IPS-18c (cell line): Measurements from ENCODE around the gene PARVB.

ENCODE experiments used
- H3K4me3 ChIP-seq: 2 replicates; pipeline ENCODE4 v1.7.0; 2013; ENCODE audit warnings: low read depth, mild to moderate bottlenecking, low read length, moderate library complexity; ENCODE audit not compliant: insufficient read depth
- H3K9me3 ChIP-seq: one replicate; pipeline ENCODE4 v1.6.1; 2013; ENCODE audit warnings: mild to moderate bottlenecking, low read length, moderate library complexity; ENCODE audit not compliant: control insufficient read depth, insufficient read depth

PARVB gene

GRCh38 chr22:44024288-44024921 lies at the start of gene PARVB:
Gene PARVB (plus strand): TSS chr22:44024302. CDS start chr22:44024340, 38 bp downstream.
- Histone ChIP-seq H3K9me3 (no peaks in the 10 kb centered on the region), H3K4me3 (peak within 1 kb of the TSS; percentile 74)

GRCh38 chr22:43975041-43975440 lies 49.1 kb upstream of the PARVB start:
- no peak overlapping the region for H3K4me3 ChIP-seq
- H3K9me3 ChIP-seq: no peaks in the 10 kb centered on the region

GRCh38 chr22:43976861-43977795 lies 47.0 kb upstream of the PARVB start:
- Histone ChIP-seq H3K4me3 (no peak overlapping the region), H3K9me3 (no peaks in the 10 kb centered on the region)

- H3K9me3 ChIP-seq: no peaks in the 10 kb centered on the region
- H3K4me3 ChIP-seq: no peak overlapping the region
Measured at GRCh38 chr22:43978558-43978957, 45.5 kb upstream of the PARVB start.

- Histone ChIP-seq H3K4me3 (no peak overlapping the region), H3K9me3 (no peaks in the 10 kb centered on the region)
Measured at GRCh38 chr22:43980579-43980978, 43.5 kb upstream of the PARVB start.

GRCh38 chr22:43980996-43981395 lies 43.1 kb upstream of the PARVB start:
- no peaks in the 10 kb centered on the region for H3K9me3 ChIP-seq
- no peak overlapping the region for H3K4me3 ChIP-seq

- Histone ChIP-seq H3K9me3 (no peaks in the 10 kb centered on the region), H3K4me3 (no peak overlapping the region)
Measured at GRCh38 chr22:43983808-43984207, 40.3 kb upstream of the PARVB start.

- H3K9me3 ChIP-seq: no peaks in the 10 kb centered on the region
- no peak overlapping the region for H3K4me3 ChIP-seq
Measured at GRCh38 chr22:43985532-43985931, 38.6 kb upstream of the PARVB start.

GRCh38 chr22:43988116-43988820 lies 35.8 kb upstream of the PARVB start:
- no peaks in the 10 kb centered on the region for H3K9me3 ChIP-seq

GRCh38 chr22:43988960-43989359 lies 35.1 kb upstream of the PARVB start:
- no peak overlapping the region for H3K4me3 ChIP-seq

More at GRCh38 chr22:43988116-43988820, 35.8 kb upstream of the PARVB start:
- H3K4me3 ChIP-seq: no peak overlapping the region

GRCh38 chr22:43990044-43990443 lies 34.1 kb upstream of the PARVB start:
- no peak overlapping the region for H3K4me3 ChIP-seq
- no peaks in the 10 kb centered on the region for H3K9me3 ChIP-seq

More at GRCh38 chr22:43988960-43989359, 35.1 kb upstream of the PARVB start:
- no peaks in the 10 kb centered on the region for H3K9me3 ChIP-seq

GRCh38 chr22:43991316-43992020 lies 32.6 kb upstream of the PARVB start:
- no peaks in the 10 kb centered on the region for H3K9me3 ChIP-seq

GRCh38 chr22:43992331-43992821 lies 31.7 kb upstream of the PARVB start:
- H3K9me3 ChIP-seq: no peaks in the 10 kb centered on the region
- no peak overlapping the region for H3K4me3 ChIP-seq

More at GRCh38 chr22:43991316-43992020, 32.6 kb upstream of the PARVB start:
- no peak overlapping the region for H3K4me3 ChIP-seq

- H3K4me3 ChIP-seq: no peak overlapping the region
Measured at GRCh38 chr22:43993072-43993760, 30.9 kb upstream of the PARVB start.

GRCh38 chr22:43994006-43994405 lies 30.1 kb upstream of the PARVB start:
- H3K4me3 ChIP-seq: no peak overlapping the region
- no peaks in the 10 kb centered on the region for H3K9me3 ChIP-seq

More at GRCh38 chr22:43993072-43993760, 30.9 kb upstream of the PARVB start:
- H3K9me3 ChIP-seq: no peaks in the 10 kb centered on the region

- no peaks in the 10 kb centered on the region for H3K9me3 ChIP-seq
Measured at GRCh38 chr22:43994416-43994815, 29.7 kb upstream of the PARVB start.

More at GRCh38 chr22:43994416-43994815, 29.7 kb upstream of the PARVB start:
- no peak overlapping the region for H3K4me3 ChIP-seq
